Activated T-helper 1 cell treated with anti-CD3 and anti-CD28 coated beads, Interleukin-2, amount 50 U/mL, for 16 hours (primary cell): ENCODE results near the gene ANKS1A.

ENCODE experiments used
- DNase-seq, 2 donors: peaks; one replicate each; pipeline ENCODE4 v3.0.0-alpha.2; 2020; ENCODE audit warnings: low read depth in 1 of 2, low spot score in 1 of 2

The ANKS1A gene

DNA sequence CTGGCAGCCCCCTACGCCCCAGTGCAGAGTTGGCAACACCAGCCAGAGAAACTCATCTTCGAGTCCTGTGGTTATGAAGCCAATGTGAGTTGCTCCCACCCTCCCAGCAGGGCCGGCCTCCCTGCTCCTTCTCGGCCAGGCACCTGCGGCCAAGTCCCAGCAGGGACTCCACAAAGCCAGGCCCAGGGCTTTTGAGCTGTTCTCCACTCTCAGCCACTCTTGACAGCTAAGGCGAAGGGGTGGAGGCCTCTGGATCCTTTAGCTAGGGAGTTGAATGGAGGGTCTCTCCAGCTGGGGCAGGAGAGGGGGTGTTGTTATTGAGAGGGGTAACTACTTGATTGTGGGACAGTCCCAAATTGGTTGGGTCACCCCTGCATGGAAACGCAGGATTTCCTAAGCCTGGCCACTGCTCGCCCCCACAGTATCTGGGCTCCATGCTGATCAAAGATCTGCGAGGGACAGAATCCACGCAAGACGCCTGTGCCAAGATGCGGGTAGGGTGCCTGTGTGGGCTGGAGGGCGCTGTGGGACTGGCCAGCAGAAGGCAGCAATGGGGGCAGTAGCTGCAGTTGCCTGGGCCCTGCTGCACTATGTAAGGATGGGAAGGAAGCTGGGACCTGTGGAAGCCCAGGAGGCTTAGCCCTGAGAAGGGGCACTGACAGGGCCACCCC lies 193.8 kb downstream of the ANKS1A start:
- no peak for DNase-seq

DNA sequence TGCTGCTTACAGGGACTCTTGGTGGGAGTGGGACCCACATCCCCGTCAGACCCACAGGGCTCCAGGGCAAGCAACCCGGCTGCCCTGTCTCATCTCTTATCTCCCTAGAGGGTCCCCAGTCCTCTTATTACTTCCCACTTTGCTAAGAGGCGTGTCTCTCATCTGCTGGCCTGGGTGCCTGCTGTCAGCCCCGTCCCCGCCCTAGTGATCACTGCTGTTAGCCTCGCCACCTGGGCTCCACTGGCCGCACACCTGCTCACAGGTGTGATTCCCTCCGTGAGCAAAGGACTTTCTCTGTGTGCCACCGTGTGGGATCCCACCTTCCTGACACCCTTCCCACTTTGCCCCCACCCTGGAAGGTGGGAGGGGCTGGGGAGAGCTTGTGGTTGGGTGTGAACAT lies 194.5 kb downstream of the ANKS1A start:
- DNase-seq: no peak

DNA sequence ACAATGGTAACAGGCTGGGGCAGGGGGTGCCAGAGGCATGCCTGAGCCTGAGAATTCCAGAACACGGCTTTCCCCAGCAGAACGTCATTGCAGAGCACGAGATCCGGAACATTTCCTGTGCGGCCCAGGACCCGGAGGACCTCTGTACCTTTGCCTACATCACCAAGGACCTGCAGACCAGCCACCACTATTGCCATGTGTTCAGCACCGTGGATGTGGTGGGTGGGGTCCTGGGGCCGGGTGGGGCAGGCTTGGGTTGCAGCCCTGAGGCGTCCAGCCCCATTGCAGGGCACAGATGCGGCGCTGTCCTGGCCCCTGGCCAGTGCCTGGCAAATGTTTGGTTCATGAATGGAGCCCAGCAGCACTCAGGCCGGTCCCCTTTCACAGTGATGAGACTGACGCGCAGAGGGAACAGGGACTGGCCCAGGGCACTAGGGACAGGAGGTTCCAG lies 195.0 kb downstream of the ANKS1A start:
- no peak for DNase-seq

DNA sequence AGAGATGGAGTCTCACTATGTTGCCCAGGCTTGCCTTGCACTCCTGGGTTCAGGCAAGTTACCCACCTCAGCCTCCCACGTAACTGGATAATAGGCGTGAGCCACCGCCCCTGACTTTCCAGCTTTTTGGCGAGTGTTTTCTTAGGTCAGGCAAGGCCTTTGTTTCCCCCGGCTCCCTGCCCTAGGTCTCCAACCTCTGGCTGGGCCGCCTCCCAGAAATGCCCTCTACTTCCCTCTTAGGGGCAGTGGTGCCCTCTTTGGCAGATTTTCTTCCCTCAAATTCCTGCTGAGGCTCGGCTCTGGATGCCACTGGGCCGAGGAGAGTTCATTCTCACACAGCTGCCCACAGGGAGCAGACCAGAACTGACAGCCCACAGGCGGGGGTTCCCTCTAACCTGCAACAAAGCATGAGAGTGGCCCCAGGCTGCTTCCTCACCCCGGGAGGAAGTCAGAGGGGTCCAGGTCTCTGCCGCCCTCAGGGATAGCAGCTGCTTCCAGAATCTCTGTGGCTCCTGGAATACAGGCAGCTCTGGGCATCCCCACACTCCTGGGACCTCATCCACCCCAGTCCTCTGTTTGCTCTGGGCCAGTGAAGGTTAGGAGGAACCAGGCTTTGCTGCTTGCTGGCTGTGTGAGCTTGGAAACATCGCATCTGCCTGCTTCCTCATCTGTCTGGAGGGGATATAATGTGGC lies 195.6 kb downstream of the ANKS1A start:
- no peak for DNase-seq

DNA sequence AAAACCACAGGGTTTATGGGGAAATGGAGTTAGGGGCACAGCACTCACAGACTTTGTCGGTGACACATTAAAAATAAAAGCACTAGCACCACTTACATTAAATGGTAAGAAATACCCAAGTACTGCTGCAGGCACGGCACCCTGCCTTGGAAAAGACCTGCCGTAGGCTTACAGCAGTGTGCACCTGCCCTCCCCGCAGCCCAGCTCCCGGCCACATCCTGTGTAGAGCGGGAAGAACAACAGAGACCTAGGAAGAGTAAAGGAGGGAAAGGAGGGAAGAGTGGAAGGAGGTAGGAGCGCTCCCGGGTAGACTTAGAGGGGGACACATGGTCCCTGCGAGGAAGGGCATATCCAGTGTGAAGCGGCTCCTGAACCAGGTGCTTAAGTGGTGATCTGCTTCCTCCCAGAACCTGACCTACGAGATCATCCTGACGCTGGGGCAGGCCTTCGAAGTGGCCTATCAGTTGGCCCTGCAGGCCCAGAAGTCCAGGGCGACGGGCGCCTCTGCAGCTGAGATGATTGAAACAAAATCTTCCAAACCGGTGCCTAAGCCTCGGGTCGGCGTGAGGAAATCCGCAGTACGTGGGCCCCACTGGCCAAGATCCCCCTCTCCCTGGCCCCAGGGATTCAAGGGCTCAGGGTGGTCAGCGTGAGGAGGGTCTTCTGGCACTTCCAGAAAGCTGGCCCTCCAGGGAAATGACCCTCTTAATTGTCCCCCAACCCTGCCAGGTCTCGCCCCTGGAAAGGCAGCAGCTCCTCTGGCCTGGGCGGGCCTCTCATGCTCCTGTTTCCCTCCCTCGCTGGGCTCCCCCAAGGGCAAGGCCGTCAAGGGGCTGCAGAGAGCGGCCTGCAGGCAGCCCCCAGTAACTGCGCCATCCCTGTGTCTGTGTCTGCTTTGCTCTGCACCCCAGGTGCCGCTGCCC lies 196.6 kb downstream of the ANKS1A start:
- DNase-seq: no peak

DNA sequence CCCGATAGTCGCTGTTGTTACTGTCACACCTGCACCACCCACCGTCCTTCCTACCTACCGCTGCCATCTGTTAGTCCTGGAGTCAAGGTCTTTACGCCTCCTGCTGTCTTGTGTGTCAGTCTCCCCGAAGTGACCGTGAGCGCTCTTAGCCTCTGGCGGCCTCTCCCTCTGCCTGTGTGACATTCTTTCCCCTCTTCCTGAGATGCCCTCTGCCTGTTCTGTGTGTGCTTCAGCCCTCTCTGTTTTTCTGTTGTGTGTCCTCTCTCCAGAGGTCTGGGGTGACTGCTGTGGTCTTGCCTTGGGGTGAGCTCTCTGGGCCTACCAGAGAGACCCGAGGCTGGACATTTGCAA lies 197.2 kb downstream of the ANKS1A start:
- DNase-seq: no peak

DNA sequence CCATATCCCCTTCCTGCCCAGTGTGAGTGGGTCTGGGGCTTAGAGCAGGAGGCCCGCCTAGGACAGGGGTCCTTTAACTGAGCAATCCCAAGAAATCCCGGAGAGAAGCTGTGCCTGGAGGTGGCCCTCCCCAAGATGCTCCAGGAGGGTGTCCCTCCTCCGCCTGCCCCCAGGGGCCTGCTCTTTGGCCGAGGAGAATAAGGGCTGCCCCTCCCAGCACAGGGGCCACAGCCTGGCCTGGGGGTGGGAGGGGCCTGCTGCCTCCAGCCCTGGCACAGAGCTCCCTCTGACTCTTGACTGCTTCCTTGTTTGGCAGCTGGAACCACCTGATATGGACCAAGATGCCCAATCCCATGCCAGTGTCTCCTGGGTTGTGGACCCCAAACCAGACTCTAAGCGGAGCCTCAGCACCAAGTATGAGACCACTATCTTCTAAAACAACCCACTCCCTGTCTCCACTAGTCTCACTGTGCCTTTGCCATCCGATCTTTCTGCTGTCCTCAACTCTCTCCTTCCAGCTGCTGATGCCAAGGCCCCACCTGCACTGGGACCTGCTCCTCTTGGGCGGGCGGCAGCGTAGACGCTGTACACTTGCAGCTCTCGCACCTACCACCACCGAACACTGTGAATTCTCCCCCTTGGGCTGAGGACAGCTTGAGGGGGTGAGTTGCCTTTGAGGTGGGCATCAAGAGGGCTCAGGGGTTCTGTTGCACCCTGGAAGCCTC lies 197.7 kb downstream of the ANKS1A start:
- DNase-seq: no peak

DNA sequence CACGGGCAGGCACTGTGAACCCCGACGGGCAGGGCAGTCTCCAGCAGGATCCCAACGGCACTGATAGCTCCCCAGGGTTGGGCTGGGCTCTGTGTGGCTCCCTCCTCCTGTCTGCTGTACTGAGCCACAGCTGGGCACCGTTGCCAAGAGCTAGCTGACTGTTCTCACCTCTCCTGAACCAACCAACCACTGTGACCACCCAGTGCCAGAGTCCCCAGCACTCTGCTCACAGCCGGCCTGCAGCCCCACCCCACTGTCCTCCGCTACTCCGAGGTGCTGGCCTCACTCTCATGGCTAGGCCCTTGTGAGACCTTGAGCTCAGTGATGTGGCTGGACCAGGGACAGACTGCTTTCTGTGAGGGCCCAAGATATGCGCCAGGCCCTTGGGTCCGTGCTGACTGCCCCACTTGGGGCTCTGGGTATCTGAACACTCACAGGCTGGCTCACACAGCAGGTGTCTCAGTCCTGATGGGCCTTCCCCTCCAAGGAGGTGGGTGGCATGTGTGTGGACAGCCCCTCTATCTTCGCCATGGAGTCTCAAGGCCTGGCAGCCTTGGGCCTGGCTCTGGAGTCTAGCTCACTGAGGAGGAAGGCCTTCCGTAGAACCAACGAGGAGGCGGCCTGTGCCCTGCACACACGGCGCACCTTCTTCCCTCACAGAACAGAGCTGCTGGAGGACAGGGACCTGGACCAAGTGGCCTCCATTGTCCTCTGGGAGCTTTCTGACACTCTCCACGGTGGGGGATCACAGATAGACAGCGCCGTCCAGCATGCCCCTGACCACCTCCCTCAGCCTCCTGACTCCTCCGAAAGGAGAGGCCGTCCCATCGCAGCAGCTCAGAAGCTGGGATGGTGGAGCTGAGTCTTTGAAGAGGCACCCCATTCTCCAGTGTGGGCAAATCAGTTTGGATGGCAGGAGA lies 198.6 kb downstream of the ANKS1A start:
- no peak for DNase-seq

DNA sequence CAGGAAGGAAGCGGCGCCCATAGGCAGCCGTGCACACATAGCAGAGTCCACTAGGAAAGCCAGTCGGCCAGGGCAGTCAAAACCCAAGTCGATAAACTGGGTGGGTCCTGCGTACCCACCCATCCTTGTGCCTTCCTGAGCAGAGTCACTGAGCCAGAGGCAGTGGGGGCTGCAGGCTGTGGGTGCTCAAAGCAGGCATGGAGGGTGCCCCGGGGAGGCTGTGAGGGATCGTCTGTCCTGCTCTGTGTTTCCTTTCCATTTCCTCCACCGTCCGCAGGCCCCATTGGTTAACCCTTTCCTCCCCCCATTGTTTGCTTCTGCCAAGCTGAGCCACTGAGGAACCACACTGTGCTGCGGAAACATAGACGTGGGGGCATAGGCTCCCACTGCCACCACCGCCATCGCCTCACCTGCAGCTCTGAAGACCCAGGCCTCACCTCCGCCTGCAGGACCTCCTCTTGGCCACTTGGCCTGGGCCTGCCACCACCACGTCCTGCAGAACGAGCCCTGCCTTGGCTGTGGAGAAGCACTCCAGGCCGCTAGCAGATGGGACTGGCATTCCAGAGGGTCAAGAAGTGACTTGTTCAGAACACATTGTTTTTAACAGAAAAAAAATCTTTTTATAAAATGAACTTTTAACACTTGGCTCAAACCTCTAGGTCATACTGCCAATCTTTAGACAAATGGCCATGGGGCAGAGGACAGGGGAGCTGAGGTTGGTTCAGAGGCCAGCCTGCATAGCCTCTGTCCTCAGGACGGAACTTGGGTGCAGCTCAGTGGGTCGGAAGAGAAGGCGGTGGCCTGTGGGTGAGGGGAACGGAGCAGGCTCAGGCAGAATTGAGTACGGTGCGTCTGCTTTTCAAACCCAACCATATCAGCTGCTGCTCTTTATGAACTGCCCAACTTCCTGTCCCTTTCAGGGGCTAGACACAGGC lies 199.5 kb downstream of the ANKS1A start:
- DNase-seq: no peak

DNA sequence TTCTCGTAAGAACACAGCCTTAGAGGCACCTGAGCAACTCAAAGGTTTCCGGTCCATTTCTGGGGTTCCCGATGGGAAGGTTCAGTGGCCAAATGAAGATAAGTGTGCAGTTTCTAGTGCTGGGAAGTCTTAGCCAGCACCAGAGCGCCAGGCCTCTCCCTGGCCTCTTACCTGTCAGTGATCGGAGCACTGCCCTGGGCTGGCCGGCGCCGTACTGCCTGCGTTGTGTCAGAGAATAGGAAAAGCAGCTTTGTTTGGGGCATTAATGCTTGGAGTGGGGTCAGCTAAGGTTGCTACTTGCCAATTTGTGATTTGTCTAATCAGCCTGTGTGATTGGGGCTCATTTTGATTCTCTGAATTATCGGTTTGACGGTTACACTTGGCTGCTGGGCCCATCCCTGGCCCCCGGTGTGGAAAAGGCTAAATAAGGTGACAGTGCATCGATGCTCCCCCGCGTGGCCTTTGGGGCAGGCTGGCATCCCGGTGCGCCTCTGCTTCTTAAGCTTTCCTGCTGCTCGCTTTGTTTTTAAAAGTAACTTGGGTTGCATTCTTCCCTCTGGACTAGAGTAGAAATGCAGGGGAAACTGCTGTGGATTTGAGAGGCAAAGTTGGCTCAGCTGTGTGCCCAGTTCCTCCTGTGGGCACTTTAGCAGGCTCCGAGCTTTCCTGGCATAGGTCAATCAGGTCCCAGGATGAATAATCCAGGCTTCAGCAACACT lies 200.3 kb downstream of the ANKS1A start:
- DNase-seq: no peak

DNA sequence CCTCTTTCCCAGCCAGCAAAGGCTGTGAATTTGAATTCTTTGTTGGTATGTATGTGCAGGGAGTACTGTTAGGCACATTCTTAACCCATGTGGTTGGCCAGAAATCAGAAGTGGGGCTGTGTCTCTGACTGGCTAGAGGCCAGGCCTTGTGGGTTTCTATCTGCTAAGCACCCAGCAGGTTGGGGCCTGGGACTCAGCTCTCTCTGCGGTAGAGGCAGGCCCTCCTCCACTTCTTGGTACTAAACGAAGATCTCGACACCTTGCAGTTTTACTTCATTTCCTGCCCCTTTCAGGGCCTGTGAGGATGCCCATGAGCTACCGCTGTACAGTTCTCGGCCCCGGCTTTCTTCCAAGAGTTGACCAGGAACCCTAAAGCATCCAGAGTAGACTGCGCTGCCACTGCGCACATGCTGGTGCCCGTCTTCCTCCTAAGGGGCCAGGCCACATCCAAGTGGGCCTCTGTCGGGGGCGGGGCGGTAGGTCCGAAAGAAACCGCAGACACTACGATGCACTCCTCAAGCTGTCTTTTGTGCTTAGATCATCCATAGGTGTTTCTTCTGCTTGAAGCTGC lies 201.0 kb downstream of the ANKS1A start:
- DNase-seq: no peak

DNA sequence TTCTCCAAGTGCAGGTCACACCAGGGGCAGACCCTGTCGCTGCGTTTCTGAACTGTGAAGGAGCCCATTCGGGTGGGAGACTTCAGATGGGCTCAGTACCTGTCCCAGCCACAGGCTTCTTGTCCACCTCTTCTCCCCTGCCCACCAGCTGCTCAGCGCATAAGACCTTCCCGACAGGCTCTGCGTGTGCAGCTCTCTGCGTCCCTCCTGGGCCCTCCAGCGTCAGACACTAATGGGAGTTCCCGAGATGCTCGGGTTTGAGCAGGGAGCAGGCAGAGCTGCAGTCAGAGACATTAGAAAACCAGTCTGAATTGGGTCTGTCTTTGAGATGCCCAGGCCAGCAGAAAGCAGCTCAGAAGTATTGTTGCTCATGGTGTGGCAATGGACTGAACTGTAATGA lies 201.7 kb downstream of the ANKS1A start:
- DNase-seq: no peak

DNA sequence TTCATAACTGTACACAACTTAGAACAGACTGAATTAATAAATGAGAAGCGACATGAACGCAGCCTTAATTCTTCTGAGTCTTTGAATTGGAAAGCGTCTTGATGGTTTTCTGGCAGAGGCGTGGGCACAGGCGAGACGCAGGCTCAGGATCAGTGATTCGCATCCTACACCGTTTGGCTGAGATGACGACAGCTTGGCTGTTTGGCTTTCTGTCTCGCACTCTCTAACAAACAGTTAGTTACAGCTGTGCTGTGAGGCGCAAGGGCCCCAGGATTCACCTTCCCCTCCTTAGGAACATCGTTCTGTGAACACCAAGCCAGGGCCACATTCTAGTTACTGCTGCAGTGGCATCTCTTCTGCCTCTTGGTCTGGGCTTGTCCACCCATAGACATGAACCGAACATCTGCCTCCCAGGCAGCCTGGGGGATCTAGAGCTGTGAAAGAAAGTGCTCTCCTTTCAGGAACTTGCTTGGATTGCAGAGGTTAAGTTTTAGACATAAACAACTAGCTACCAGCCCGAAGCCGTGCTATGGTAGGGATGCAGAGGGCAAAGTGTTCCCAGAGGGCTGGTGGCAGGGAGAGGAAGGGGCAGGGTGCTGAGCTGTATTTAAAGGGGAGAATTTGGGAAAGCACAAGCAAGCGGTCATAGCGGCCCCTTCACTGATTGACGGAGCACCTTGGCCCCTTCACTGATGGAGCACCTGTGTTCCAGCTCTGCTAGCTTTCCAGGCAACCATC lies 202.5 kb downstream of the ANKS1A start:
- no peak for DNase-seq

DNA sequence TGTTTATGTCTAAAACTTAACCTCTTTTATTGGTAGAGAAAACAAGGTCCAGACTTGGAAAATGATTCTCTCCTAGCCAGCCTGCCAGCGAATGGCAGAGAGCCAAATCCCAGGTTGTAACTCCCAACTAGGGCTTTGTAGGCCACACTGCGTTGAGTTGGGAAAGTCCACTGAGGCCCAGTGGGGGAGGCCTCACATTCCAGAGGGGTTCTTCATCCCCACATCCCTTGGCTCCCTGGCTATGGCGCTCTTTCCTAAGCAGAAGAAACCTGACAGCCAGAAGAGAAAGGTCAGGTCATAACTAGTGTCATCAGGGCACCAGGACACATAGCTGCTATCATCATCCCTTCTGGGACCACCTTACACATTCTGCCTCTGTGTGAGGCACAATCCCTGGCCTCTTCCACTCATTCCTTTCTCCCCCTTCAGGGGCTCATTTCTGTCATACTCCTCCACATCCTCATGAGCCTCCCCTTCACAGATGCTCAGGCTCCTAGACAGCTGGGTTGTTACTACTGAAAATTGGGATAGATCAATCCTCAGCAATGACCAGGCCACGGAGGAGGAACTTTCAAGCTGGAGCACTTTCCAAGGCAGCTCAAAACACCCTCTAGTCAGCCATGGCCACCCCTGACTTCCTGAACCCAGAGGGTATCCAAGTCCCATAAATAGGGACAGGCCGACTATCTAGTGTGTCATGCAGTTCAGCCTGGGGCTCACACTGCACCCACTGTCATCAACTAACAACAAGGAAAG lies 203.5 kb downstream of the ANKS1A start:
- DNase-seq: no peak

DNA sequence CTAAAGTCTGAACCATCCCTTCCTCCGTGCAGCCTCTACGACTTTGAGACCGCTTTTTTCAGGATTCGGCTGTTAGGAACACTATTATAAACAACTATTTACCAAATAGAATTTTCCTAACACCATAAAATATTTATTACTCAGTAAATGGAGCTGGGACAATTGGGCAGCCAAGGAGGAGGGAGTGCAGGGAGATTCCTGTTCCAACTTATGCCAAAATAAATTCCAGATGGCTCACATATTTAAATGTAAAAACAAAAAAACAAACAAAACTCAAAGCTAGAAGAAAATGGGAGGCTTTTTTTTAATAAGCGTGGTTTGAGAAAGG lies 204.0 kb downstream of the ANKS1A start:
- no peak for DNase-seq

DNA sequence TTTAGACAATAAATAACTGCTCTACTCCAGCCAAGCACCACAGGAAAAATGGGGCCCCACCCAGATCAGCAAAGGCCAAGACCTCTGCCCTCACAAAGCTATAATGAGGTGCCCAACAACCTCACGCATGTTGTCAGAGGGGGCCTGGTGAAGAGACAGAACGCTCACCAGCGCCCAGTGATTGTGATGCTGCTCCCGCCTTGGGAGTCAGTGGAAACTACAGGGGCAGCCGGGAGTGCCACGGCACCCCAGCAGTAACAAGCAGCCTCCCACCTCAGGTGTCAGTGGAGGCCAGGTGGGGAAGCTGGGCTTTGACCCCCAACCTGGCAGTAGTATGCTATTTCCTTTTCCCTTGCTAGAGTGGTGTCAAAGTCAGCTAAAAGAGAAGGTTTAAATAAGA lies 204.7 kb downstream of the ANKS1A start:
- no peak for DNase-seq

DNA sequence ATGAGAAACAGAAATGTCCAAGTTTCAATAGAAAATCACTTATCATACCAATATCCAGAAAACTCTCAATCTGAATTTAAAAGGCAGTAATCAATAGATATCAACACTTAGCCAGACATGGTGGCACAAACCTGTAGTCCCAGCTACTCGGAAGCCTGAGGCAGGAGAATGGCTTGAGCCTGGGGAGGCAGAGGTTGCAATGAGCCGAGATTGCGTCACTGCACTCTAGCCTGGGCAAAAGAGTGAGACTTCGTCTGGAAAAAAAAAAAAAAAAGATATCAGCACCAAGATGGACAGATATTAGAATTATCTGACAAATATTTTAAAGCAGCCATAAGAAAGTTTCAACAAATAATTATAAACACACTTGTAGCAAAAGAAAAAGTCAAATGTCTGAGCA lies 205.1 kb downstream of the ANKS1A start:
- DNase-seq: no peak
